Measurements from ENCODE around the gene STXBP5. TPM values are rescaled to one million over a fixed set of nuclear protein-coding genes. Genes with fewer than 3 reads are reported as not detected.

The STXBP5 gene
- total and polyA plus RNA-seq, 2 of the 13 experiments (the other 11 are each of a cell fraction or from before 2014, with no cell fraction given), result 8.8 to 19.4 TPM

DNA sequence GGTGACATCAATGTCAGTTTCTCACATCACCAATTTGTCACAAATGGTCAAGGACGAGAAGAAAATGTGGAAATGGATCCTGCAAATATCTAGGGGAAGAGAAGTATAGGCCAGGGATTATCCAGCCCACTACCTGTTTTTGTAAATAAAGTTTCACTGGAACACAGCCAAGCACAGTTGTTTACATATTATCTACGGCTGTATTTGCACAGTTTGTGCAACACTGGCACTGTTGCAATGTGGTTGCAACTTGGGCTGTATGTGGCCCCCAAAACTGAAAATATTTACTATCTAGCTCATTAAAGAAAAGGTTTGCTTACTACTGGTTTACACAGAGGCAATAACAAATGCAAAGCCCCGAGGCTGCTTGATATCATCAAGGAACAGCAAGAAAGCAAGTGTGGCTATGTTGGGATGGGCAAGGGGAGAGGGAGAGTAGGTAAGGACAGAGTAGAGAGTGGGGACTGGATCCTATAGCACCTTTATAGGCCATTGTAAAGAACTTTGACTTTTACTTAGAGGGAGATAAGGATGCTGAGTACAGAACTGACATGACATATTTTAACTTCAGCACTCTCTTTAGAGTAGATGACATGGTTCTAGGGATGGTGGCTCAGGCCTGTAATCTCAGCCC lies 11.8 kb upstream of the STXBP5 start (continued):
- TF ChIP-seq, protein P1, sequence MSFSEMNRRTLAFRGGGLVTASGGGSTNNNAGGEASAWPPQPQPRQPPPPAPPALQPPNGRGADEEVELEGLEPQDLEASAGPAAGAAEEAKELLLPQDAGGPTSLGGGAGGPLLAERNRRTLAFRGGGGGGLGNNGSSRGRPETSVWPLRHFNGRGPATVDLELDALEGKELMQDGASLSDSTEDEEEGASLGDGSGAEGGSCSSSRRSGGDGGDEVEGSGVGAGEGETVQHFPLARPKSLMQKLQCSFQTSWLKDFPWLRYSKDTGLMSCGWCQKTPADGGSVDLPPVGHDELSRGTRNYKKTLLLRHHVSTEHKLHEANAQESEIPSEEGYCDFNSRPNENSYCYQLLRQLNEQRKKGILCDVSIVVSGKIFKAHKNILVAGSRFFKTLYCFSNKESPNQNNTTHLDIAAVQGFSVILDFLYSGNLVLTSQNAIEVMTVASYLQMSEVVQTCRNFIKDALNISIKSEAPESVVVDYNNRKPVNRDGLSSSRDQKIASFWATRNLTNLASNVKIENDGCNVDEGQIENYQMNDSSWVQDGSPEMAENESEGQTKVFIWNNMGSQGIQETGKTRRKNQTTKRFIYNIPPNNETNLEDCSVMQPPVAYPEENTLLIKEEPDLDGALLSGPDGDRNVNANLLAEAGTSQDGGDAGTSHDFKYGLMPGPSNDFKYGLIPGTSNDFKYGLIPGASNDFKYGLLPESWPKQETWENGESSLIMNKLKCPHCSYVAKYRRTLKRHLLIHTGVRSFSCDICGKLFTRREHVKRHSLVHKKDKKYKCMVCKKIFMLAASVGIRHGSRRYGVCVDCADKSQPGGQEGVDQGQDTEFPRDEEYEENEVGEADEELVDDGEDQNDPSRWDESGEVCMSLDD (CRISPR knock-in tag; IDR thresholded peaks at IDR 0.05; ENCODE audit: borderline replicate concordance), result peak; percentile 92; the same call in 1 of the 2 replicates
- TF ChIP-seq KLF15 (CRISPR knock-in tag; IDR thresholded peaks at IDR 0.05; ENCODE audit: borderline replicate concordance), result no peak
- TF ChIP-seq MBD4 (IDR thresholded peaks at IDR 0.05; ENCODE audit: borderline replicate concordance, low read length), result peak; percentile 82; the same call in 1 of the 2 replicates
- TF ChIP-seq, protein P2, sequence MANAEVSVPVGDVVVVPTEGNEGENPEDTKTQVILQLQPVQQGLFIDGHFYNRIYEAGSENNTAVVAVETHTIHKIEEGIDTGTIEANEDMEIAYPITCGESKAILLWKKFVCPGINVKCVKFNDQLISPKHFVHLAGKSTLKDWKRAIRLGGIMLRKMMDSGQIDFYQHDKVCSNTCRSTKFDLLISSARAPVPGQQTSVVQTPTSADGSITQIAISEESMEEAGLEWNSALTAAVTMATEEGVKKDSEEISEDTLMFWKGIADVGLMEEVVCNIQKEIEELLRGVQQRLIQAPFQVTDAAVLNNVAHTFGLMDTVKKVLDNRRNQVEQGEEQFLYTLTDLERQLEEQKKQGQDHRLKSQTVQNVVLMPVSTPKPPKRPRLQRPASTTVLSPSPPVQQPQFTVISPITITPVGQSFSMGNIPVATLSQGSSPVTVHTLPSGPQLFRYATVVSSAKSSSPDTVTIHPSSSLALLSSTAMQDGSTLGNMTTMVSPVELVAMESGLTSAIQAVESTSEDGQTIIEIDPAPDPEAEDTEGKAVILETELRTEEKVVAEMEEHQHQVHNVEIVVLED (CRISPR knock-in tag; IDR thresholded peaks at IDR 0.05; ENCODE audit: borderline replicate concordance), result no peak
- TF ChIP-seq, protein P3, sequence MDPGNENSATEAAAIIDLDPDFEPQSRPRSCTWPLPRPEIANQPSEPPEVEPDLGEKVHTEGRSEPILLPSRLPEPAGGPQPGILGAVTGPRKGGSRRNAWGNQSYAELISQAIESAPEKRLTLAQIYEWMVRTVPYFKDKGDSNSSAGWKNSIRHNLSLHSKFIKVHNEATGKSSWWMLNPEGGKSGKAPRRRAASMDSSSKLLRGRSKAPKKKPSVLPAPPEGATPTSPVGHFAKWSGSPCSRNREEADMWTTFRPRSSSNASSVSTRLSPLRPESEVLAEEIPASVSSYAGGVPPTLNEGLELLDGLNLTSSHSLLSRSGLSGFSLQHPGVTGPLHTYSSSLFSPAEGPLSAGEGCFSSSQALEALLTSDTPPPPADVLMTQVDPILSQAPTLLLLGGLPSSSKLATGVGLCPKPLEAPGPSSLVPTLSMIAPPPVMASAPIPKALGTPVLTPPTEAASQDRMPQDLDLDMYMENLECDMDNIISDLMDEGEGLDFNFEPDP (CRISPR knock-in tag; conservative IDR thresholded peaks at IDR 0.05), result no peak
- TF ChIP-seq, protein P4, sequence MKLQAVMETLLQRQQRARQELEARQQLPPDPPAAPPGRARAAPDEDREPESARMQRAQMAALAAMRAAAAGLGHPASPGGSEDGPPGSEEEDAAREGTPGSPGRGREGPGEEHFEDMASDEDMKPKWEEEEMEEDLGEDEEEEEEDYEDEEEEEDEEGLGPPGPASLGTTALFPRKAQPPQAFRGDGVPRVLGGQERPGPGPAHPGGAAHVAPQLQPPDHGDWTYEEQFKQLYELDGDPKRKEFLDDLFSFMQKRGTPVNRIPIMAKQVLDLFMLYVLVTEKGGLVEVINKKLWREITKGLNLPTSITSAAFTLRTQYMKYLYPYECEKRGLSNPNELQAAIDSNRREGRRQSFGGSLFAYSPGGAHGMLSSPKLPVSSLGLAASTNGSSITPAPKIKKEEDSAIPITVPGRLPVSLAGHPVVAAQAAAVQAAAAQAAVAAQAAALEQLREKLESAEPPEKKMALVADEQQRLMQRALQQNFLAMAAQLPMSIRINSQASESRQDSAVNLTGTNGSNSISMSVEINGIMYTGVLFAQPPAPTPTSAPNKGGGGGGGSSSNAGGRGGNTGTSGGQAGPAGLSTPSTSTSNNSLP (IDR thresholded peaks at IDR 0.05; ENCODE audit: low read depth, low read length), result peak; percentile 79; the same call in 1 of the 2 replicates
- no peak for TF ChIP-seq REL (CRISPR knock-in tag; conservative IDR thresholded peaks at IDR 0.05)
- TF ChIP-seq, protein P5, sequence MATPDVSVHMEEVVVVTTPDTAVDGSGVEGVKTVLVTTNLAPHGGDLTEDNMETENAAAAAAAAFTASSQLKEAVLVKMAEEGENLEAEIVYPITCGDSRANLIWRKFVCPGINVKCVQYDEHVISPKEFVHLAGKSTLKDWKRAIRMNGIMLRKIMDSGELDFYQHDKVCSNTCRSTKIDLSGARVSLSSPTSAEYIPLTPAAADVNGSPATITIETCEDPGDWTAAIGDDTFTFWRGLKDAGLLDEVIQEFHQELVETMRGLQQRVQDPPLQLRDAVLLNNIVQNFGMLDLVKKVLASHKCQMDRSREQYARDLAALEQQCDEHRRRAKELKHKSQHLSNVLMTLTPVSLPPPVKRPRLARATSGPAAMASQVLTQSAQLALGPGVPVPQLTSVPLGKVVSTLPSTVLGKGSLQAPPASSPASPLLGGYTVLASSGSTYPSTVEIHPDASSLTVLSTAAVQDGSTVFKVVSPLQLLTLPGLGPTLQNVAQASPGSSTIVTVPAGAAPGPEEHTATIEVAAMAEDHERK (CRISPR knock-in tag; IDR thresholded peaks at IDR 0.05; ENCODE audit: low read depth), result no peak
- no peak for TF ChIP-seq FOSL1 (CRISPR knock-in tag; IDR thresholded peaks at IDR 0.05; ENCODE audit: borderline replicate concordance)
- TF ChIP-seq, protein P6, sequence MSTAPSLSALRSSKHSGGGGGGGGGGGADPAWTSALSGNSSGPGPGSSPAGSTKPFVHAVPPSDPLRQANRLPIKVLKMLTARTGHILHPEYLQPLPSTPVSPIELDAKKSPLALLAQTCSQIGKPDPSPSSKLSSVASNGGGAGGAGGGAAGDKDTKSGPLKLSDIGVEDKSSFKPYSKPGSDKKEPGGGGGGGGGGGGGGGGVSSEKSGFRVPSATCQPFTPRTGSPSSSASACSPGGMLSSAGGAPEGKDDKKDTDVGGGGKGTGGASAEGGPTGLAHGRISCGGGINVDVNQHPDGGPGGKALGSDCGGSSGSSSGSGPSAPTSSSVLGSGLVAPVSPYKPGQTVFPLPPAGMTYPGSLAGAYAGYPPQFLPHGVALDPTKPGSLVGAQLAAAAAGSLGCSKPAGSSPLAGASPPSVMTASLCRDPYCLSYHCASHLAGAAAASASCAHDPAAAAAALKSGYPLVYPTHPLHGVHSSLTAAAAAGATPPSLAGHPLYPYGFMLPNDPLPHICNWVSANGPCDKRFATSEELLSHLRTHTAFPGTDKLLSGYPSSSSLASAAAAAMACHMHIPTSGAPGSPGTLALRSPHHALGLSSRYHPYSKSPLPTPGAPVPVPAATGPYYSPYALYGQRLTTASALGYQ (CRISPR knock-in tag; IDR thresholded peaks at IDR 0.05), result peak; percentile 86
- TF ChIP-seq ZNF441 (CRISPR knock-in tag; IDR thresholded peaks at IDR 0.05; ENCODE audit: borderline replicate concordance), result 0 out of 2 replicates have a peak, but pooled peaks have one; percentile 33
- TF ChIP-seq, protein P7, sequence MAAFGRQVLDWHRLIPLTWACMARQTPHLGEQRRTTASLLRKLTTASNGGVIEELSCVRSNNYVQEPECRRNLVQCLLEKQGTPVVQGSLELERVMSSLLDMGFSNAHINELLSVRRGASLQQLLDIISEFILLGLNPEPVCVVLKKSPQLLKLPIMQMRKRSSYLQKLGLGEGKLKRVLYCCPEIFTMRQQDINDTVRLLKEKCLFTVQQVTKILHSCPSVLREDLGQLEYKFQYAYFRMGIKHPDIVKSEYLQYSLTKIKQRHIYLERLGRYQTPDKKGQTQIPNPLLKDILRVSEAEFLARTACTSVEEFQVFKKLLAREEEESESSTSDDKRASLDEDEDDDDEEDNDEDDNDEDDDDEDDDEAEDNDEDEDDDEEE (CRISPR knock-in tag; IDR thresholded peaks at IDR 0.05), result no peak
- 0 out of 2 replicates have a peak, but pooled peaks have one; percentile 60 for TF ChIP-seq TP53 (CRISPR knock-in tag; conservative IDR thresholded peaks at IDR 0.05)
- TF ChIP-seq NBN (conservative IDR thresholded peaks at IDR 0.05), result no peak
- no peak for TF ChIP-seq ZSCAN29 (CRISPR knock-in tag; conservative IDR thresholded peaks at IDR 0.05)
- peak; percentile 99 for TF ChIP-seq SMAD3 (CRISPR knock-in tag; IDR thresholded peaks at IDR 0.05)
